Trophoblast cell (in vitro differentiated cells and primary cell): ENCODE results near the gene P3H2.
A peak's percentile ranks its signal among the peaks of the same experiment; 100 is the strongest.

Source experiments
- DNase-seq, 2 donors: peaks; one replicate each; pipeline ENCODE4 v3.0.0-alpha.2; 2016
- H2AFZ ChIP-seq: 2 replicates; pipeline ENCODE4 v1.6.1; 2013; ENCODE audit warnings: low read length, moderate library complexity, mild to moderate bottlenecking; ENCODE audit not compliant: insufficient read depth, poor library complexity
- H2AK5ac ChIP-seq: 2 replicates; pipeline ENCODE4 v1.6.1; 2013; ENCODE audit warnings: mild to moderate bottlenecking, low read length
- H2BK120ac ChIP-seq: 2 replicates; pipeline ENCODE4 v1.6.1; 2013; ENCODE audit warnings: low read length, mild to moderate bottlenecking, moderate library complexity; ENCODE audit not compliant: insufficient read depth, poor library complexity
- H2BK12ac ChIP-seq: 2 replicates; pipeline ENCODE4 v1.6.1; 2013; ENCODE audit warnings: mild to moderate bottlenecking, low read length, moderate library complexity
- H2BK5ac ChIP-seq: 2 replicates; pipeline ENCODE4 v1.6.1; 2013; ENCODE audit warnings: low read length, low read depth, moderate library complexity, mild to moderate bottlenecking; ENCODE audit not compliant: poor library complexity
- H3K14ac ChIP-seq: 2 replicates; pipeline ENCODE4 v1.6.1; 2013; ENCODE audit warnings: mild to moderate bottlenecking, low read length
- H3K18ac ChIP-seq: 2 replicates; pipeline ENCODE4 v1.6.1; 2013; ENCODE audit warnings: mild to moderate bottlenecking, low read length
- H3K23ac ChIP-seq: 2 replicates; pipeline ENCODE4 v1.6.1; 2013; ENCODE audit warnings: low read length
- H3K27ac ChIP-seq: 2 replicates; pipeline ENCODE4 v1.5.1; 2013; ENCODE audit warnings: low read depth, mild to moderate bottlenecking, inconsistent platforms, low read length, moderate library complexity
- H3K27me3 ChIP-seq: 2 replicates; pipeline ENCODE4 v1.6.1; 2013; ENCODE audit warnings: inconsistent platforms, mild to moderate bottlenecking, low read length, moderate library complexity; ENCODE audit not compliant: insufficient read depth
- H3K36me3 ChIP-seq, 2 experiments: 1 replicate in 1 of 2; 2 replicates in 1 of 2; pipeline ENCODE4 v1.6.1; 2013; ENCODE audit warnings: low read length in 2 of 2, mild to moderate bottlenecking in 2 of 2, moderate library complexity in 1 of 2; ENCODE audit not compliant: insufficient read depth in 2 of 2, control insufficient read depth in 1 of 2
- H3K4ac ChIP-seq: 2 replicates; pipeline ENCODE4 v1.6.1; 2013; ENCODE audit warnings: low read depth, mild to moderate bottlenecking, low read length, moderate library complexity
- H3K4me1 ChIP-seq, 2 experiments: 1 replicate in 1 of 2; 2 replicates in 1 of 2; pipeline ENCODE4 v1.6.1; 2013; ENCODE audit warnings: low read length in 2 of 2, mild to moderate bottlenecking in 2 of 2, moderate library complexity in 1 of 2; ENCODE audit not compliant: insufficient read depth in 2 of 2, control insufficient read depth in 1 of 2
- H3K4me2 ChIP-seq: 2 replicates; pipeline ENCODE4 v1.6.1; 2013; ENCODE audit warnings: inconsistent platforms, mild to moderate bottlenecking, low read length, moderate library complexity
- H3K4me3 ChIP-seq: 2 replicates; pipeline ENCODE4 v1.5.1; 2013; ENCODE audit warnings: mild to moderate bottlenecking, low read depth, low read length, inconsistent platforms
- H3K79me1 ChIP-seq: one replicate; pipeline ENCODE4 v1.6.1; 2013; ENCODE audit warnings: low read length
- H3K79me2 ChIP-seq: 2 replicates; pipeline ENCODE4 v1.6.1; 2013; ENCODE audit warnings: low read length, mild to moderate bottlenecking; ENCODE audit not compliant: control insufficient read depth, insufficient read depth, poor library complexity
- H3K9ac ChIP-seq: 2 replicates; pipeline ENCODE4 v1.6.1; 2013; ENCODE audit warnings: mild to moderate bottlenecking, low read length
- H3K9me3 ChIP-seq: 2 replicates; pipeline ENCODE4 v1.6.1; 2013; ENCODE audit warnings: low read depth, mild to moderate bottlenecking, control low read depth, inconsistent platforms, low read length; ENCODE audit not compliant: insufficient read depth
- H4K12ac ChIP-seq: 2 replicates; pipeline ENCODE4 v1.6.1; 2013; ENCODE audit warnings: low read depth, mild to moderate bottlenecking, low read length, moderate library complexity
- H4K8ac ChIP-seq: 2 replicates; pipeline ENCODE4 v1.6.1; 2013; ENCODE audit warnings: low read depth, mild to moderate bottlenecking, low read length, moderate library complexity
- H4K91ac ChIP-seq: one replicate; pipeline ENCODE4 v1.6.1; 2013; ENCODE audit warnings: low read depth, mild to moderate bottlenecking, low read length, moderate library complexity
- WGBS: extraction: QIAGEN DNeasy Blood & Tissue Kit; methylation state at CpG from one replicate; pipeline ENCODE4 v1.1.7; 2013; ENCODE audit warnings: missing lambda C conversion rate; ENCODE audit not compliant: insufficient read length, insufficient coverage; ENCODE audit errors: extremely low coverage; 5-methylcytosine and 5-hydroxymethylcytosine counted together

The P3H2 gene

GRCh38 chr3:190012784-190013183 lies 107.9 kb downstream of the P3H2 start:
- peak overlapping the region; percentile 46 for H4K8ac ChIP-seq
- H2AK5ac ChIP-seq = peak overlapping the region; percentile 95
- H3K4me3 ChIP-seq = no peak overlapping the region
- no peak overlapping the region for H4K12ac ChIP-seq
- no peaks in the 10 kb centered on the region for H3K27me3 ChIP-seq
- no peaks in the 10 kb centered on the region for H3K36me3 ChIP-seq
- DNase-seq = no peak
- H3K14ac ChIP-seq = peak overlapping the region; percentile 49
- H3K79me2 ChIP-seq = peaks cover 1% of the 10 kb centered on the region
- peak overlapping the region; percentile 88 for H4K91ac ChIP-seq
- H3K4me2 ChIP-seq = no peak overlapping the region
- no peak overlapping the region for H2AFZ ChIP-seq
- H3K4ac ChIP-seq = no peak overlapping the region
- peak overlapping the region; percentile 90 for H2BK12ac ChIP-seq
- H3K9me3 ChIP-seq = no peaks in the 10 kb centered on the region
- H3K4me1 ChIP-seq = peaks cover 10 to 18% of the 10 kb centered on the region in 2 experiments
- H3K18ac ChIP-seq = no peak overlapping the region
- peak overlapping the region; percentile 80 for H3K27ac ChIP-seq
- no peak overlapping the region for H3K23ac ChIP-seq
- WGBS = no CpG with 5 or more reads among the region's 6 CpGs
- peak overlapping the region; percentile 67 for H2BK5ac ChIP-seq
- H3K79me1 ChIP-seq = peaks cover 10% of the 10 kb centered on the region
- peak overlapping the region; percentile 74 for H2BK120ac ChIP-seq
- H3K9ac ChIP-seq = no peak overlapping the region

- peak overlapping the region; percentile 41 for H2BK120ac ChIP-seq
- H4K91ac ChIP-seq = no peak overlapping the region
- peaks cover 10 to 18% of the 10 kb centered on the region in 2 experiments for H3K4me1 ChIP-seq
- DNase-seq = peak; percentile 41 to 84
- H2AFZ ChIP-seq = no peak overlapping the region
- H3K23ac ChIP-seq = no peak overlapping the region
- H3K4me3 ChIP-seq = no peak overlapping the region
- H3K36me3 ChIP-seq = no peaks in the 10 kb centered on the region
- no peak overlapping the region for H2BK12ac ChIP-seq
- H3K79me1 ChIP-seq = peaks cover 10% of the 10 kb centered on the region
- peak overlapping the region; percentile 67 for H2BK5ac ChIP-seq
- H3K9ac ChIP-seq = no peak overlapping the region
- H3K14ac ChIP-seq = no peak overlapping the region
- no peak overlapping the region for H4K12ac ChIP-seq
- no peak overlapping the region for H2AK5ac ChIP-seq
- H4K8ac ChIP-seq = no peak overlapping the region
- H3K4me2 ChIP-seq = peak overlapping the region; percentile 53
- H3K18ac ChIP-seq = no peak overlapping the region
- H3K79me2 ChIP-seq = peaks cover 1% of the 10 kb centered on the region
- H3K4ac ChIP-seq = no peak overlapping the region
- WGBS = no CpG with 5 or more reads among the region's 4 CpGs
- no peaks in the 10 kb centered on the region for H3K27me3 ChIP-seq
- H3K9me3 ChIP-seq = no peaks in the 10 kb centered on the region
- peak overlapping the region; percentile 83 for H3K27ac ChIP-seq
Measured at GRCh38 chr3:190012314-190012782, 108.3 kb downstream of the P3H2 start.

GRCh38 chr3:190010486-190010885 lies 110.2 kb downstream of the P3H2 start:
- Histone ChIP-seq H3K4ac (no peak overlapping the region), H3K4me3 (no peak overlapping the region), H3K4me2 (no peak overlapping the region), H3K79me2 (peaks cover 1% of the 10 kb centered on the region), H3K14ac (peak overlapping the region; percentile 30), H3K4me1 (peaks cover 10 to 15% of the 10 kb centered on the region in 2 experiments), H2AK5ac (no peak overlapping the region), H2BK12ac (no peak overlapping the region), H4K12ac (no peak overlapping the region), H2AFZ (no peak overlapping the region), H3K36me3 (no peaks in the 10 kb centered on the region), H4K91ac (peak overlapping the region; percentile 85), H3K9ac (no peak overlapping the region), H2BK120ac (peak overlapping the region; percentile 88), H3K79me1 (peaks cover 10% of the 10 kb centered on the region), H3K9me3 (no peaks in the 10 kb centered on the region), H3K23ac (no peak overlapping the region), H4K8ac (peak overlapping the region; percentile 38), H3K18ac (no peak overlapping the region), H3K27ac (no peak overlapping the region), H2BK5ac (peak overlapping the region; percentile 40), H3K27me3 (no peaks in the 10 kb centered on the region)
- no CpG with 5 or more reads among the region's 2 CpGs for WGBS
- DNase-seq = no peak

- H2AFZ ChIP-seq = no peak overlapping the region
- H3K18ac ChIP-seq = no peak overlapping the region
- no peak overlapping the region for H3K9ac ChIP-seq
- no peak overlapping the region for H4K12ac ChIP-seq
- H2BK120ac ChIP-seq = no peak overlapping the region
- no peak overlapping the region for H2AK5ac ChIP-seq
- WGBS = no CpG with 5 or more reads among the region's 1 CpG
- no peak for DNase-seq
- H3K23ac ChIP-seq = no peak overlapping the region
- H3K79me1 ChIP-seq = peaks cover 6% of the 10 kb centered on the region
- no peak overlapping the region for H3K4me3 ChIP-seq
- no peaks in the 10 kb centered on the region for H3K9me3 ChIP-seq
- no peak overlapping the region for H4K91ac ChIP-seq
- no peak overlapping the region for H3K4ac ChIP-seq
- no peaks in the 10 kb centered on the region for H3K27me3 ChIP-seq
- H2BK12ac ChIP-seq = no peak overlapping the region
- peaks cover 7 to 10% of the 10 kb centered on the region in 2 experiments for H3K4me1 ChIP-seq
- H2BK5ac ChIP-seq = no peak overlapping the region
- no peak overlapping the region for H4K8ac ChIP-seq
- H3K36me3 ChIP-seq = no peaks in the 10 kb centered on the region
- no peak overlapping the region for H3K14ac ChIP-seq
- H3K79me2 ChIP-seq = peaks cover 1% of the 10 kb centered on the region
- no peak overlapping the region for H3K4me2 ChIP-seq
- H3K27ac ChIP-seq = no peak overlapping the region
Measured at GRCh38 chr3:190009614-190010013, 111.1 kb downstream of the P3H2 start.
